Activated T-cell treated with anti-CD3 and anti-CD28 coated beads, Interleukin-2, amount 50 U/mL, for 72 hours (primary cell): ENCODE measurements around the gene MYCL. TPM values are rescaled to one million over a fixed set of nuclear protein-coding genes. Genes with fewer than 3 reads are reported as not detected.
"Not testable (repeated sequence)": the region's sequence is repeated elsewhere in the genome, so short reads cannot be mapped to it uniquely, and the experiment has no call there.

Experiments
- ATAC-seq, 2 donors: fragments of 150-1000 bp; cut with Tn5 transposase; replicated peaks in 1 of 2; 2 replicates each; pipeline ENCODE4 v1.10.0; 2021; ENCODE audit warnings: moderate library complexity in 2 of 2, mild to moderate bottlenecking in 1 of 2
- DNase-seq, 2 donors: peaks; one replicate each; pipeline ENCODE4 v3.0.0; 2021 to 2022; ENCODE audit warnings: mixed read lengths in 1 of 2
- H3K27ac Mint-ChIP-seq: one replicate; pipeline ENCODE4 v1.8.0; 2022; ENCODE audit warnings: mild to moderate bottlenecking, moderate library complexity, mixed read lengths
- H3K27me3 Mint-ChIP-seq: one replicate; pipeline ENCODE4 v1.8.0; 2022; ENCODE audit warnings: low read depth, mixed read lengths
- H3K36me3 Mint-ChIP-seq, 2 donors: one replicate each; pipeline ENCODE4 v1.8.0; 2022; ENCODE audit warnings: mixed read lengths in 2 of 2, mild to moderate bottlenecking in 1 of 2; ENCODE audit not compliant: insufficient read depth in 2 of 2
- H3K4me1 Mint-ChIP-seq: one replicate; pipeline ENCODE4 v1.8.0; 2022; ENCODE audit warnings: low read depth, mixed read lengths
- H3K4me3 Mint-ChIP-seq, 2 donors: one replicate each; pipeline ENCODE4 v1.8.0; 2022; ENCODE audit warnings: mild to moderate bottlenecking in 2 of 2, mixed read lengths in 2 of 2, moderate library complexity in 2 of 2
- H3K9me3 Mint-ChIP-seq, 2 donors: one replicate each; pipeline ENCODE4 v1.8.0; 2022; ENCODE audit warnings: mixed read lengths in 2 of 2
- total RNA-seq, 2 donors: library from RNA; stranded (reverse); gene quantifications; one replicate each; pipeline ENCODE4 v1.2.3, GENCODE V29; 2022

Gene MYCL
- total RNA-seq, 2 donors from 2014 or later: 0.30 to 0.70 TPM

DNA sequence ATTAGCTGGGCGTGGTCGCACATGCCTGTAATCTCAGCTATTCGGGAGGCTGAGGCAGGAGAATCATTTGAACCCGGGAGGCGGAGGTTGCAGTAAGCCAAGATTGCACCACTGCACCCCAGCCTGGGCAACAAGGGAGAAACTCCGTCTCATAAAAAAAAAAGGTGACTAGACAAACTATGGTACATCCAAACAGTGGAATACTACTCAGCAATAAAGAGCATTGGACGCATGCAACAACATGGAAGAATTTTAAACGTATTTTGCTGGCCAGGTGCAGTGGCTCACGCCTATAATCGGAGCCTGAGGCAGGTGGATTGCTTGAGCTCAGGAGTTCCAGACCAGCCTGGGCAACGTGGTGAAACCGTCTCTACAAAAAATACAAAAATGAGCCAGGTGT, 30.7 kb downstream of the MYCL start:
- H3K4me3 Mint-ChIP-seq, H3K27me3 Mint-ChIP-seq, H3K4me1 Mint-ChIP-seq, H3K27ac Mint-ChIP-seq, ATAC-seq, DNase-seq, H3K9me3 Mint-ChIP-seq: not testable (repeated sequence)
- peaks cover 0 to 10% of the 10 kb centered on the region in 2 donors for H3K36me3 Mint-ChIP-seq

GRCh38 chr1:39869538-39870112, 32.1 kb downstream of the MYCL start:
- ATAC-seq, H3K27ac Mint-ChIP-seq, H3K27me3 Mint-ChIP-seq, H3K9me3 Mint-ChIP-seq, H3K4me3 Mint-ChIP-seq, H3K4me1 Mint-ChIP-seq, DNase-seq: not testable (repeated sequence)
- peaks cover 2 to 14% of the 10 kb centered on the region in 2 donors for H3K36me3 Mint-ChIP-seq

DNA sequence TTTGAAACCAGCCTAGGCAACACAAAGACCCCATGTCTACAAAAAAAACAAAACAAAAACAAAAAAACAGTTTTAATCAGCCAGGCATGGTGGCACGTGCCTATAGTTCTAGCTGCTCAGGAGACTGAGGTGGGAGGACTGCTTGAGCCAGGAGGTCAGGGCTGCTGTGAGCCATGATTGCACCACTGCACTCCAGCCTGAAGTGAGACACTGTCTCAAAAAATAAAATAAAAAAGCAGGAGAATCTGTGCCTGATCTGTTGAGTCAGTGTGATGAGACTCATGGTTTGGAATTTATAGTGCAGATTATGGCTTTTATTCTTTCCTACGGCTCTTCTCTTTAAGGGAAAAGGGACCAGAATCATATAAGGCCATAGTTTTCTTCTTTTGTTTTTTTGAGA, 35.0 kb downstream of the MYCL start:
- ATAC-seq: no peak
- H3K9me3 Mint-ChIP-seq: no peaks in the 10 kb centered on the region
- no peak for DNase-seq
- H3K27ac Mint-ChIP-seq: no peak overlapping the region
- H3K36me3 Mint-ChIP-seq: peaks cover 2 to 14% of the 10 kb centered on the region in 2 donors
- no peaks in the 10 kb centered on the region for H3K27me3 Mint-ChIP-seq
- H3K4me3 Mint-ChIP-seq: no peak overlapping the region
- H3K4me1 Mint-ChIP-seq: peaks cover 7% of the 10 kb centered on the region

DNA sequence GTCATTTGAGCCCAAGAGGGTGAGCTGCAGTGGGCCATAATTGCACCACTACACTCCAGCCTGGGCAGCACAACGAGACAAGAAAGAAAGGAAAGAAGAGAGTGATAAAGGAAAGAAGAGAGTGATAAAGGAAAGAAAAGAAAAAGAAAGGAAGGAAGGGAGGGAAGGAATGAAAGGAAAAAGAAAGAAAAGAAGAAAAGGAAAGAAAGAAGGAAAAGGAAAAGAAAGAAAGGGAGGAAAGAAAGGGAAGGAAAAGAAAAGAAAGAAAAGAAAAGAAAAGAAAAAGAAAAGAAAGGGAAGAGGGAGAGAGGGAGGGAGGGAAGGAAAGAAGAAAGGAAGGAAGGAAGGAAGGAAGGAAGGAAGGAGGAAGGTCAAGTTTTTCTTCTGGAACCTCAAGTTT, 36.0 kb downstream of the MYCL start:
- Mint-ChIP-seq H3K9me3 (no peaks in the 10 kb centered on the region), H3K36me3 (peaks cover 5 to 13% of the 10 kb centered on the region in 2 donors), H3K27me3 (no peaks in the 10 kb centered on the region), H3K27ac (no peak overlapping the region), H3K4me3 (no peak overlapping the region), H3K4me1 (peaks cover 12% of the 10 kb centered on the region)
- no peak for ATAC-seq
- no peak for DNase-seq

GRCh38 chr1:39863177-39863576, 38.5 kb downstream of the MYCL start:
- Mint-ChIP-seq H3K36me3 (peaks cover 5 to 6% of the 10 kb centered on the region in 2 donors), H3K27me3 (no peaks in the 10 kb centered on the region), H3K4me3 (no peak overlapping the region), H3K9me3 (no peaks in the 10 kb centered on the region), H3K4me1 (peaks cover 15% of the 10 kb centered on the region), H3K27ac (peak overlapping the region; percentile 71)
- DNase-seq: no peak
- ATAC-seq: no peak

GRCh38 chr1:39861003-39861402, 40.7 kb downstream of the MYCL start:
- DNase-seq (no peak), ATAC-seq (no peak)
- Mint-ChIP-seq H3K27me3 (no peaks in the 10 kb centered on the region), H3K4me1 (peaks cover 15% of the 10 kb centered on the region), H3K36me3 (peaks cover 5 to 6% of the 10 kb centered on the region in 2 donors), H3K27ac (no peak overlapping the region), H3K4me3 (no peak overlapping the region), H3K9me3 (no peaks in the 10 kb centered on the region)

- ATAC-seq (no peak), DNase-seq (no peak)
- Mint-ChIP-seq H3K4me1 (peaks cover 19% of the 10 kb centered on the region), H3K4me3 (no peak overlapping the region), H3K27ac (no peak overlapping the region), H3K9me3 (no peaks in the 10 kb centered on the region), H3K36me3 (peaks cover 7 to 9% of the 10 kb centered on the region in 2 donors), H3K27me3 (no peaks in the 10 kb centered on the region)
These were observed 41.6 kb downstream of the MYCL start for GRCh38 chr1:39859859-39860812.

- Mint-ChIP-seq H3K4me3 (no peak overlapping the region), H3K4me1 (peaks cover 29% of the 10 kb centered on the region), H3K36me3 (peaks cover 5 to 7% of the 10 kb centered on the region in 2 donors), H3K9me3 (no peaks in the 10 kb centered on the region), H3K27ac (no peak overlapping the region), H3K27me3 (no peaks in the 10 kb centered on the region)
- ATAC-seq: no peak
- DNase-seq: no peak
These were observed 43.4 kb downstream of the MYCL start for GRCh38 chr1:39858315-39858714.

GRCh38 chr1:39857126-39857878, 44.4 kb downstream of the MYCL start:
- no peak for DNase-seq
- Mint-ChIP-seq H3K4me3 (no peak overlapping the region), H3K27ac (no peak overlapping the region), H3K36me3 (peaks cover 5 to 7% of the 10 kb centered on the region in 2 donors), H3K4me1 (peaks cover 27% of the 10 kb centered on the region), H3K9me3 (no peaks in the 10 kb centered on the region), H3K27me3 (no peaks in the 10 kb centered on the region)
- ATAC-seq: no peak

GRCh38 chr1:39854738-39855137, 47.0 kb downstream of the MYCL start:
- Mint-ChIP-seq H3K4me1 (peaks cover 24% of the 10 kb centered on the region), H3K9me3 (no peaks in the 10 kb centered on the region), H3K27me3 (no peaks in the 10 kb centered on the region), H3K36me3 (peaks cover 2 to 7% of the 10 kb centered on the region in 2 donors), H3K27ac (no peak overlapping the region), H3K4me3 (no peak overlapping the region)
- peak in 1 of 2 donors; percentile 40 for DNase-seq
- peak in 1 of 2 donors; percentile 75 for ATAC-seq

DNA sequence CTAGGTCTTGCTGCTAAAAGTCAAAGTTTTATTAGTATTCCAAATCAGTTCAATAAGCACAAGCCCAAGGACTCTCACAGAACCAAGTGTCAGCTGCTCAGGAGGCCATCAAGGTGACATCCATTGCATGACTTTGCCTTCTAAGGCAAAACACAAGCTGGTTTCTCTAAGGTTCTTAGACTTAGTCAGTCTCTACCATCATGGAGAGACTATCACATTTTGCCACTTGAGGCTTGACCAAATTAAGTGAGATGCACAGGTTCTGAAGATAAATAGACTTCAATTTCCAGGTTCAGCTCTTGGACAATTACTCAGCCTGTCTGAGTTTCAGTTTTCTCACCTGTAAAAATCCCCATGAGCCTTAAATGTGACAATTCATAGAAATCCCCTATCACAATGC, 47.4 kb downstream of the MYCL start:
- Mint-ChIP-seq H3K9me3 (no peaks in the 10 kb centered on the region), H3K4me3 (no peak overlapping the region), H3K27ac (no peak overlapping the region), H3K4me1 (peaks cover 24% of the 10 kb centered on the region), H3K27me3 (no peaks in the 10 kb centered on the region), H3K36me3 (peaks cover 2 to 7% of the 10 kb centered on the region in 2 donors)
- ATAC-seq: peak in 1 of 2 donors; percentile 80
- no peak for DNase-seq

DNA sequence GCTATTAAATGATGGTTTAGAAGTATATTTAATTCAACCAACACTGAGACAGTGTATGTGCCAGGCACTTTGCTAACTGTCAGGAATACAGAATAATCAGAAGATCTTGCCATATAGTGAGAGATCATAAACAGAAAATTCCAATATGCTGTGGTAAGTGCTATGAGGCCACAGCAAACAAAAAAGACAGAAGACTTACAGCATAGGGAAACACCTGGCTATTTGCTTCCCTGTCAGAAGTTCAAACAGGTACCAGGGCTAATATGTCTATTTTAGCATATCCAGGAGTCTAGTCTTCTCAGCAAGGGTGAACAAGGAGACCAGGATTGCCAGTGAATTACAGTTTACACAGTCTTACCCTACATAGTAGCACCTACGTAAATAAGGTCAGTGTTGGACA, 48.8 kb downstream of the MYCL start:
- Mint-ChIP-seq H3K27ac (no peak overlapping the region), H3K36me3 (peaks cover 2 to 7% of the 10 kb centered on the region in 2 donors), H3K27me3 (no peaks in the 10 kb centered on the region), H3K4me1 (peaks cover 24% of the 10 kb centered on the region), H3K9me3 (no peaks in the 10 kb centered on the region), H3K4me3 (no peak overlapping the region)
- ATAC-seq: no peak
- DNase-seq: no peak

DNA sequence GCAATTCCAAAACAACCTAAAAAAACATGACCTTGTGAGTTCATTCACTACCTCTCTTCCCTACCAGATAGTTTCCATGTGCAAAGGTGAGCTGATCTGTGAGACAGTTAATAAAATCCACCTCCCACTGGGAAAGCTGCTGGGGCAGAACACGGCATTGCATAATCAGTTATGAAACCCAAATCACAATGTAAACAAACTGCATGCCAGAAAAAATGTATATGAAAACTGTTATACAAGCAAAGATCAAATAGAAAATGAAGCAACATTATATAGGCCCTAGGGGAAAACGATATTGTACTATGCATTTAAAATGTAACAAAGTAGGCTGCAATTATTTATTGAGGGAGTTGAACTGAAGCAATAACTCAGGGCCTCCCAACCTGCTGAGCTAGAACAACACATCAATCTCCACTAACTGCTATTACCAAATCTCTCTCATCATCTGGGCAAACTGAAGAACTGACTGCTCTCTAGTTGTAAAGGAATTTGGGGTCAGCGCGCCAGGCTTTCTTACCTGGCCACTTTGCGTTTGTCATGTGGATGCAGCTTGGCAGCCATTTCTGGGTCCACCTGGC, 49.4 kb downstream of the MYCL start:
- no peaks in the 10 kb centered on the region for H3K9me3 Mint-ChIP-seq
- H3K4me1 Mint-ChIP-seq: peaks cover 24% of the 10 kb centered on the region
- no peaks in the 10 kb centered on the region for H3K27me3 Mint-ChIP-seq
- no peak overlapping the region for H3K27ac Mint-ChIP-seq
- H3K36me3 Mint-ChIP-seq: peaks cover 2 to 7% of the 10 kb centered on the region in 2 donors
- no peak for ATAC-seq
- DNase-seq: no peak
- no peak overlapping the region for H3K4me3 Mint-ChIP-seq
